HG03520 (cell line): ENCODE data around the gene TFDP2.

Source experiments
- ATAC-seq: cut with Tn5 transposase; IDR thresholded peaks from one replicate; pipeline ENCODE4 v1.9.1; 2021; ENCODE audit warnings: mild to moderate bottlenecking, moderate library complexity; ENCODE audit not compliant: unreplicated experiment

The TFDP2 gene

DNA sequence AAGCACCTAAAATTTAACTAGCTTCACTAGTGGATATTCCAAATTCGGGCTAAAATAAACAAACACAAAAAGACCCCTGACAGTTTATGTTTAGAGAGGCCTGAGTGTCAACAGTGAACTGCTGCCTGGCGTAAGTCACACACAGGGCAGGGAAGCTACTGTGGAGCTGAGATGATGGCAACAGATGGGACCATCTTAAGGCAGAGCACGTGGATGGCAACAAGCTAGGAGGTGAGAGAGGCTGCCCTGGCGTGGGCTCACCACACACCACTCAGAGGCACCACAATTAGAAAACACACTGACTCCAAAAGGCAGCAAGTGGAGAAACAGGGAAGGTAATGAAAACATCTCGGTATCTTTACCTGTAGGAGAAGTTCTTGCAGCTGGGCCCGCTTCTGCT, 179.6 kb downstream of the TFDP2 start:
- ATAC-seq: no peak

DNA sequence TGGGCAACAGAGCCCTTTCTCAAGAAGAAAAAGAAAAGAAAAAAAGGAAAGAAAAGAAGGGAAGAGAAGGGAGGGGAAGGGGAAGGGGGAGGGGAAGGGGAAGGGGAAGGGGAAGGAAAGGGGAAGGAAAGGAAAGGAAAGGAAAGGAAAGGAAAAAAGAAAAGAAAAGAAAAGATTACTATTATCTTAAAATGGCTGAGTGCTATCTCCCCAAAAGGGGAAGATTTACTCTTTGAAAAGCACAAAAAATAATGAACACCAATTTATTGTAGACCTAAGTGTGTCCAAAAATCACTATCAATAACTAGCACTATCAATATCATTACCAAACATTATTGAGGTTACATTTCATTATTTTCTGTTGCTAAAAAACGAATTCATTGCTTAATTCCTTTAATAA, 183.9 kb downstream of the TFDP2 start:
- ATAC-seq: no peak

DNA sequence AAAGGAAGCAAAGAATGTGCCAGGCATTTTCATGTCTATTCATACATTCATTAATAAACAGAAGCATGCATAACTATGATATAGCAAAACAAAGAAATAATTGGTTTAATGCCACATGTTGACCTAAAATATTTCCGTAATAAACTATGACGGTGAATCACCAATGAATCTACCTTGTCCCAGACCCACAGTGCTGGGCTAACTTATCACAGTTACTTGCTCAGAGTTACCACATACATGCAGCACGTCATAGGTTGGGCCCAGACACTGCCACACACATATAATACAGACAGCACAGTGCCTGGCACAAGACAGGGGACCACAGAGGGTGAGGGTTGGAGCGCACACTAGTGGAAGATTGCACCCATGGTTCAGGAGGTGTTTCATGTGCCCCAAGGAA, 186.0 kb downstream of the TFDP2 start:
- no peak for ATAC-seq

DNA sequence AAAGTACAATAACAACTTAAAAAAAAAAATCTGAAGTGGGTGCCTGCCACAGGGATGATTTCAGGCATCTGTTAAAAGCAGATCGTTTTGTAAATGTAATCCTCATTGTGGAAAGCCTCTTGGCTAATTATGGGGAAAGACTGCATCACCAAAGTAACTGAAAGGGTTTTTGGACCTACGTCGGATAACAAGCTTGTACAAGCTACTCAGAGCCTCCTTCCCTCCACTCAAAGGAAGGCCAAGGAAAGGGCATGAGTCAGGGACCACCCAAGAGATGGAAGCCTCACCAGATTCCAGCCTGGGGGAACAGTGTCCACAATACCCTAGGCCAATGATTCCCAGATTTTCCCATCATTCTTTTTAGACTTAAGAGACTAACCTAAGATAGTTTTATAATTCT, 188.6 kb downstream of the TFDP2 start:
- ATAC-seq: no peak

DNA sequence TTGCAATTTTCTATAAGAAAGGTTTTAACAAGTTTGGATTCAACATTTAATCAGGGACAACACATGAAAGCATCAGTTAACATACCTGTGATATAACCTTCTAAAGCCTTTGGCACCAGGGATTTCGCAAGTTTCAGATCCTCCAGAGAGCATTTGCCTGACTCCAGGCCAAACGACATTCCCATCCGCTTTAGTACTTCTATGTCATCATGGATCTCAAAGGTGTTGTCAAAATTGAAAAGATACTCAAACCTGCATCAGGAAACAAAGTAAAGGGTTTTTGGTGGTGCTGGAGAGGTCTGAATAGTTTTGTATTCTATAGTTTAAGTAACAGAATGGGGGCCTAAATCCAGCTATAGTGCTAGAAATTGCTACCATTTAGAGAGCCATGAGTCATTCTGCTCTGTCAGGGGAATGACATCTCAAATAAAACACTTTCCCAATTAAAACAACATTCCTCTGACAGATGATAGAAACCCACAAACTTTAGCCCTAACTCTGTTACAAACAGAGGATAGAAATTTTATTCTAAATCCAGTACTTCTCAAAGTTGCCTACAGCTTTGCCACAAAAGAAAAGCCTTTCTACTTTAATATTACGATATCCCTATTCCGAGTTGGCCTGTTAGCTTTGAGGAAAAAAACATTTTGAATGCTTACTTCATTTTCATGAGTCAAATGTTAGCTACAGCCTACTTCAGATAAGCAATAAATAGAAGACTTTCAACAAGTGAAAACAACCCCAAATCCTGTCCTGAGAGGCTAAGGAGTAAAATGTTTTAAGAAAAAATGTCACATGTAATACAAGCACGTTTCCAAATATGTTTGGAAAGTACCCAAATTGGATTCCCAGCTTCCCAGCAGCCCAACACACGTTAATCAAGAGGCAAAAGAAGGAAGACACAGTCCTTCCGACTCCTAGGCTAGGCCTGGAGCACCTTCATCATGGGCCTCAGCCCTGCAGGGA, 189.5 kb downstream of the TFDP2 start:
- ATAC-seq: no peak

DNA sequence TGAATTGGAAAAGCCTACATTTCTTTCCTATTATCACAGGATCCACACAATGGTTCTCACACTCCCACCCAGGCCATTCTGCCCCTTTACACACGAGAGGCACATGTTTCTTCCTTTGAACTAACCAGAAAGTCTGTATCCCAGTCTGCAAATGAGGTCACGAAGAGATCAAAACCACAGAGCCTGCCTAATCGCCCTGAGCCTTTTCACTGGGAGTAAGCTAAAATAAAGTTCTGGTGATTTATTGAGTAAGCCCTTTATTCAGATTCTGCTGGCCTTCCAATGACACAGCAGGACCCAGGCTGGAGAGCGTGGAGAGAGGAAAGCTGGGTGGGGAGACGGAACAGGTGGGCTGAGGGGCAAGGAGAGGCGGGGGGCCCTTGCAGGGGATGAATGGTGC, 194.2 kb downstream of the TFDP2 start:
- ATAC-seq: no peak

DNA sequence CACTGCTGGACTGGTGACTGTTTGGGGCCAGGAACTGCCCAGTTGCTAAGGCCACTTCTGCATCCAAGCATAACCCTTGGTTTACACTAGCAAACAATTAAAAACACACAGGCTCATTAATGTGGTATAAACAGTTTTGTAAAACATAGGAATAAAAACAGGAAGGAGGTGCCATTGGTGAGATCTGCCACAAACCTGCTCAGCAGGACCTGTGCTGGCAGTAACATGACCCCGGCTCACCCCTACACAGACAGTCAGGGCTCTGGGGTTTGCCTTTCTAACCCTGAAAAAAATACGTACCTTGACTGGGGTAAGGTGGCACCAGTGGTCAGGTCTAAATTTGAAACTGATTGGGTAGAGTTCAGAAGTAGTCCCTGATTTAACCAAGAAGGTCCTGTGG, 196.7 kb downstream of the TFDP2 start:
- no peak for ATAC-seq

DNA sequence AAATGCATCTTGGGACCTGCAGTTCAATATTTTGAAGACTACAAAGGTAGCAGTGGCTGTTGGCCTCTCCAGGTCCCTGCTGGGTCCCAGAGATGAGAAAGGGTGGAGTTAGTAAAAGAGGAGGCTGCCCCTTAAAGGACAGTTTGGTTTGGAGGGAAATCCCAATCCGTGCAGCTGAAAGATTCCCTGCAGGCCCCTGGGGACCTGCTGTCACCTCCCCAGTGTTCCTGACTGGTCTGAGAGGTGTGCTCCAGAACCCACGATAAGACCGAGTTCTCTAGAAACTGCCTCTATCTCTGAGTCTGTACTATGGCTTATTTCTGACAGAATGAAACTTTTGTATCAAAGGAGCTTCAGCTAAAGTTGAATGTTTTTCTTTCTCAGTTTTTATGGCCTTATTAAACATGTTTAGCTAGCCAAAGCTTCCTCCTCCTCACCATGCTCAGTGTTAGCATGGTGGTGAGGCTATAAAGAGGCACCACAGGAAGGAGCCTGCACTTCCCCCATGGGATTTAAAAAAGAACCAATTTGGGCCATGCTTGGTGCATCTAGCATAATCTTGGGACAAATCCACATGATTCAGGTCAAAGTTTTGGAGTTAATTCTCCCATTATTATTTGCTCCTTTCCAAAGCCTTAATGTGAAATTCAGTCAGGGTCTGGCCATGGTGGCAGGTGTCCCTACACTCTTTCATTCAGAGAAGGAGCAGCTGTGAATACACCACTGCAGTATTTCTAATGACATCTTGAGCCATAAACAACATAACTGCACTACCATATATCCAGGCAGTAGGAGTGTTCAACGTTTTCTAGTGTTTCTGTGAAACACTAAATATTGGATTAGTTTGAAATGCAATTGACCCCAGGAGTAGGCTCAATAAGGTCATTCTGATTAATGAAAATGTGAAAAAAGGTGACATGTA, 198.5 kb downstream of the TFDP2 start:
- ATAC-seq: no peak

DNA sequence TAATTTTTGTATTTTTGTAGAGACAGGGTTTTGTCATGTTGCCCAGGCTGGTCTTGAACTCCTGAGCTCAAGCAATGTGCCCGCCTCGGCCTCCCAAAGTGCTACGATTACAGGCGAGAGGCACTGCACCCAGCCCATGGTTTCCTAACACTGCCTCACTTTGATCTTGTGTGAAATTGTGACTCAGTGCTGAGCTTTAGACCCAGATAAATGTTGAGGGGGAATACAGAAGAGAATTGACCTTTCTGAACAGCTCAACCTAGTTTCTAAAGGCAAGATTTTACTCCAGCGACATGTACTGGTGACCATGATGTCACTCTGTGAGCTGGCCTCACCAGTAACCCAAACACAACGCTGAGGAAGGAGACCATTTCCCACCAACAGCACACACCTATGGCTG, 199.4 kb downstream of the TFDP2 start:
- no peak for ATAC-seq

DNA sequence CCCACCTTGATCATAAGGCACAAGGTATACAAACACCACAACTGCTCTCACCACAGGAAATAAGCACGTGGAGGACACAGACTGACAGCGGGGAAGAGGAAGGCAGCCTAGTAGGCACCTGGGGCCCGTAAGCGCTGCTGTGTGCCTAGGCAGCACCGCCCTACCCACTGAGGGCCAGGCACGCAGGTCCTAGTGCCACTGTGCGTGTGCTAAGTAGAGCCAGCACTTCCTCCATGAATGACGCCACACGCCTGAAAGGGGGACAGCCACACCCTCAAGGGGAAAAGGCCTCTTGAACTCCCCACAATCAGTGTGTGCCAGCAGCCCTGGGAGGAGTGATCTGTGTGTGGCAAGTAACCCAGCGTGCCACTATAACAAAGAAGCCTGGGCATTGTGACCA, 199.9 kb downstream of the TFDP2 start:
- ATAC-seq: no peak

DNA sequence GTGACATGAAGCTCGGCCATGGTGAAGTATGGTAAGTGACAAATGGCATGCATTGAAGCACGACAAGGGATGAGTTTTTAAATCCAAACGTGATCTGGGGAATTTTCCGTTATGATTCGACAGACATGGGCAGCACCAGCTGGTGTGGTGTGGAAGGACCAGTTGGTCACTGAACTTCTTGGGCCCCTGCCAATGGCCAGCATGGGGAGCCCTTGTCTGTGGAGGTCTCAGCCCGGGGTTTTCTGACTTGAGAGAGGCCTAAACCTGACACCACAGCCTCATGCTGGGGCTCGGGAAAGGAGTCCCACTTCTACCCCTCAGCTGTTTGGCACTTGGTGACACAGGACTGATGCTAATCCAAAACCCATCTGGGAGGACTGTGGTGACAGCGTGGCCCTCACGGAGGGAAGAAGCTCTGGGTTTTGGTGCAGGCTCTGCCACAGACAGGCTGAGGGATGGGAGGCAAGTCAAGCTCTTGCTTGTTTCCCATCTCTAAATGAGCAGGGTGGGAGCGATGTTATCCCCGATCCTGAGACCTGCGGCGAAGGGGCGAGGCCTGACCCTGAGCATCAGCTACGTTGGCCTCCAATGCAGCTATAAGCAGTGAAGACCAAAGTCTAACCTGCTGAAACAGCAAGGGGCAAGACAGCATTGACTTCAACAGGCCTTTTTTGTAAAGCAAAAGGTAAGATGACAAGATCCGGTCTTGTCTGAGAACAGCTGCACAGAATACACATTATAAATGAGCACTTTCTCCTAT, 203.4 kb downstream of the TFDP2 start:
- no peak for ATAC-seq

DNA sequence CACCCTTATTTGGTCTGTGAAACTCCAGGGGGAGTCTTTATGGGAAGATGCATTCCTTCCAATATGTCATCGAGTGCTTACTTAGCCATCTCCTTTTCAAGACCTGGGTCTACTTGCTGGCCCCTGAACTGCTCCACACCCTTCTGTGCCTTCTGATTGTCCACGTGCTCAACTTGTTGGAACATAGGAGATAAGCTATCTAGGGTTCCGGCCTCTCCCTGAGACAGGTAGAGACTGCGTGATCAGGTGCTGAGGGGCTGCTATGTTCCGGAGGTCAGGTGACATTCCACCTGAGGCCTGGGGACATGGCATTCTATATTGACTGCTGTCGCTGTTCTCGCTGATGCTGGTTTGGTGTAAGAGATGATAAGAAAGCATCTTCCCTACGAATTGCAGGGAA, 207.3 kb downstream of the TFDP2 start:
- no peak for ATAC-seq

DNA sequence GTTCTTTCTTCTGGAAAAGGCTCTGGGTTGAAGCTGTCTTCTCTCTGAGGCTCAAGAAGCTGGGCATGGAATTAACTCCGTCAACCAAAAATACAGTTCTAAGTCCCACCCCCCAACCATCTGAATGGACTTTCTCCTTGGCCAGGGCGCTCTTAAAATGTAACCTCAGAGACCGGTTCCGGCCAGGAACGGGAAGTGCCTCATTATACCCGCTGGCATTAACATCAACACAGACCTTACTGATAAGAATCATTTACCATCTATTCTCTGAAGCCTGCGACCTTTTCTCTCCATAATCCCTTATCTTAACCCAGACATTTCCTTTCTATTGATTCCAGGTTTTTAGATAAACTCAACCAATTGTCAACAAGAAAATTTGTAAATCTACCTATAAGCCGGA, 208.3 kb downstream of the TFDP2 start:
- no peak for ATAC-seq

DNA sequence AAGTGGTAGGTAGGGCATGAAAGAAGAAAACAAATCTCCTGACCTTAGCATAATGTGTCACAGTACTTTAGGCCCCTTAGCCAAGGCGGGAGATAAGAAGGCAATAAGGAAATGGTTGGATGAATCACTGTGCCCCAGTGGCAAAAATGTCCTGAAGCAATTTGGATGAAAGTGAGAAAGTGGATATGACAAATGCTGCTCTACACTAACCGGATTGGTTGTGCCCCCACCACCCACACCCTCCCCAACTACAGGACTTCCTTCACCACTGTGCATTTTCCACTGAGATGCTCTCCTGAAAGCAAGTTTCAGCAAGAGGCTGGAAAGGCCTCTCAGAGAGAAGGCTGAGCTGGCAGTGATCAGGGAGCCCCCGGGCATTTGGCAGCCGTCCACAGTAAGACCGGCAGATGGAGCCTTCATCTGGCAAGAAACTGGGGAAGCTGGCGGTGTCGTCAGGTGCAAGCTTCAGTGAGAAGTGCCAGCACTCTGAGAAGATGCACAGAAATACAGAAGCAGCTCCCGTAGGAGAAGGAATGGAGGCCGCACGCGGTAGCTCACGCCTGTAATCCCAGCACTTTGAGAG, 209.1 kb downstream of the TFDP2 start:
- ATAC-seq: no peak

DNA sequence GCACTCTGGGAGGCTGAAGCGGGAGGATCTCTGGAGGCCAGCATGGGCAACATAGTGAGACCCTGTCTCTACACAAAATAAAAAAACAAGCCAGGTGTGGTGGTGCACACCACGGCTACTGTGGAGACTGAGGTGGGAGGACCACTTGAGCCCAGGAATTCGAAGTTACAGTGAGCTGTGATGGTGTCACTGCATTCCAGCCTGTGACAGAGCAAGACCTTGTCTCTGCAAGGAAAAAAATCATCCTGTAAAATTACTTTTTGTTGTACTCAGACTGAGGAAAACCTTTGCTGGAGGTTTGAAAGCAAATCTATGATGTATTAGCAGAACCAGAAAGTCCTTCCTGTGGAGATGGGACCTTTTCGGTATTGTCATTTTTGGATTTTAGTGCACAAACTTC, 209.6 kb downstream of the TFDP2 start:
- ATAC-seq: no peak

DNA sequence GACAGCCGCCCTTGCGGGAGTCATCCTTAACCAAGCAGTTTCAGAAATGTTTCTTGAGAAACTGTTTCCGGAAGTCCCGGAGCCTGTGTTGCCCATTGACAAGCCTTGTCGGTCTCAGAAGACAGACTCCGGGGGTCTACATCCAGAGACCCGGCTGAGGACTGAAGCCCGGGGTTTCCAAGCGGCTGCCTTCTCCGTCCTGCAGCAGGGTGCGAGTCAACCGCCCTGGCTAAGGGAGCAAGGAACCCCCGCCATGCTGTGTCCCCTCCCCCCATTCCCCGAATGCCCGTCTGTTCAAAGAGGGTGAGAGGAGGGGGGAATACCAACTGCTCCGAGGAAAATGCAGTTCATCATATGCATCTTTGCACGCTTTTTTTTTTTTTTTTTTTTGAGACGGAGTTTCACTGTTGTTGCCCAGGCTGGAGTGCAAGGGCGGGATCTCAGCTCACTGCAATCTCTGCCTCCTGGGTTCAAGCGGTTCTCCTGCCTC, 211.3 kb downstream of the TFDP2 start:
- no peak for ATAC-seq

DNA sequence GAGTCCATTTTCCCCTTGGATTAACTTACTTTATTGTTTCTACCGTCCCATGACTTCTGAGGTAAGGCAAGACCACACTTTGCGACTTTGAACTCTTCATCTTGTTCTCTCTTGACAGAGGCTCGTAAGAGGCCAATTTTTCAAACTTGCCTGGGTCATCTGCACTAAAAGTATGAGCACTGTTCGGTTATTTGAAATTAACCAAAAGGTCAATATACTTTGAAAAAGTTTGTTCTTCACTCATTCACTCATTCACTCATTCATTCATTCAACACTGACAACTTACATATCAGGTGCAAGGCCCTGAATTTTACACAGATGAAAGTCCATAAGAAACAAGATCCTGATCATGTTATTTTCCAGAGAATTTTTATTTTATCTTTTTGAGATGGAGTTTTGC, 215.0 kb downstream of the TFDP2 start:
- ATAC-seq: no peak

DNA sequence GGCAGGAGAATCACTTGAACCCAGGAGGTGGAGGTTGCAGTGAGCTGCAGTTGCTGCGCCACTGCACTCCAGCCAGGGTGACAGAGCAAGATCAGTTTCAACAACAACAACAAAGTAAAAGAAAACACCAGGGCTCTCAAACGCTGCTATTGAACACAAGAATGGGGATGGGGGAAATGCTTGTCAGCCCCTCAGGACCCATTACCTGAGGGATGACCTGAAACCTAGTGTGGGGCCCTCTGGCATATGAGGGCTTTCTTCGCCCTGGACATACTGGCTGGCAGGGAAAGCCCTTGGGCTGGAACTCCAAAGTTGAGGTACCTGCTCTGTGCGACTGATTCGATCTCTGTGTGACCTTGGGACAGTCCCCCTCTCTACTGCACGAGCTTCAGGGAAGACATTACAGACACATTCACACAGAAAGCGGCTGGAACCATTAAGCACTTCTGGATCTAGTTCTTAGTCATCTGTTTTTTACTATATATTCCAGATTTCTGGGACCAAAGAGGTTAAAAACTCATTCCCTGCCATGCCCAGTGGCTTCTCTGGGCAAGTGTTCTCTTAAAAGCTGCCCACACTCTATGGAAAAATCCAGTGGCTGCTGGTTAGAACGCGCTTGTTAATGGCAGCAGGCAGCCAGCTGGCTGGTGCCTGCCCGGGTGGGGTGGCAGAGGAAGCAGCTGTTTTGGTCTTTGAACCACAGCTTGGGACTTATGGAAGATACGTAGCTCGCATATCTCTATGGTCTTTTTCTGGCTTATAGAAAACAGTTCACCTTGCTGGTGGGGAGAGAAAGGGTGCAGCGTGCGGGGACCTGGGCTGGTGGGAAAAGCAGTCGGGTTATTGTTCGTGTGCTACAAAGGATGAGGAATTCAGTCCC, 215.7 kb downstream of the TFDP2 start:
- no peak for ATAC-seq

DNA sequence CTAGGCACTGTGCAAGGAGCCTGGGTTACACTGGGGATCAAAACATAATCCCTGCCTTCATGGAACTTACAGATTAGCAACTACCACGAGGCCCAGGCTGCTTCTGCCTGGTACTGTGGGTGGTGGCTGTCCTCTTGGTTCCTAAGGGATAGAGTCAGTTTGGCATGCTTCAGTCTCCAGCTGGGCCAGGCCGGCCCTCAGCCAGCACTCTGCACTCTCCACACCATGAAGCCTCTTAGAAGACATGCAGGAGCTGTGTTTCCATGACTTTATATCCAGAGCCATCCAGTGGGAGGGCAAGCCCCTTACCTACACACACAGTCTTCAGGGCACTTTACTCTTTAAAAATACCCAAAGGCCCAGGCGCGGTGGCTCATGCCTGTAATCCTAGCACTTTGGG, 218.5 kb downstream of the TFDP2 start:
- ATAC-seq: no peak
